HCT116 (cell line): Measurements from ENCODE around the gene MIEN1. TPM values are rescaled to one million over a fixed set of nuclear protein-coding genes. Genes with fewer than 3 reads are reported as not detected.

Experiments used
- ATAC-seq: fragments of 200-7000 bp; cut with Tn5 transposase; 2 replicates; pipeline ENCODE4 v1.9.1; 2020; ENCODE audit warnings: mild to moderate bottlenecking, moderate library complexity
- BruUV-seq: library from RNA; stranded (reverse); fragments of 400-500 nt; replicated peaks from 2 replicates; lab custom pipeline; 2021; lab: Mats Ljungman, UMichigan
- CTCF ChIA-PET: fragments of 300-600 bp; sonication (Branson Sonifier 250); formaldehyde crosslinking; loops from one replicate; lab custom pipeline; 2021; ENCODE audit warnings: antibody characterized with exemption; lab: Charles Lee
- POLR2A ChIA-PET: fragments of 300-600, 350-600 bp; sonication (Branson Sonifier 250); formaldehyde crosslinking; loops from one replicate; lab custom pipeline; 2021; ENCODE audit warnings: antibody characterized with exemption; lab: Charles Lee
- RAD21 ChIA-PET, 2 experiments: fragments of 300-600 bp; sonication (Branson Sonifier 250); formaldehyde crosslinking; loops; one replicate each; lab custom pipeline; 2023; ENCODE audit warnings: low total read pairs in 2 of 2; ENCODE audit not compliant: uncharacterized antibody in 2 of 2, unreplicated experiment in 2 of 2, low non-redundant PET in 1 of 2; lab: Charles Lee
- DNase-seq: peaks from one replicate; pipeline ENCODE4 v3.0.0-alpha.2; 2010; ENCODE audit warnings: low read depth, low spot score
- H2AFZ ChIP-seq: fragments of 200-600 bp; shearing (Covaris generic), sonication (generic); 2 replicates; pipeline ENCODE4 v1.6.1; 2017; ENCODE audit warnings: low read depth, mixed run types, mixed read lengths, antibody characterized with exemption, low read length; ENCODE audit not compliant: poor library complexity, severe bottlenecking
- H3K27ac ChIP-seq: 2 replicates; pipeline ENCODE4 v1.5.1; 2012; ENCODE audit warnings: low read depth, low read length
- H3K27me3 ChIP-seq: fragments of 200-600 bp; sonication (generic); 2 replicates; pipeline ENCODE4 v1.6.1; 2016; ENCODE audit warnings: mixed run types, low read length, mixed read lengths; ENCODE audit not compliant: insufficient read depth
- H3K36me3 ChIP-seq, 2 experiments: fragments of 200-500 bp in 1 of 2; fragments of 200-600 bp in 1 of 2; sonication (Bioruptor generic) in 1 of 2; sonication (generic) in 1 of 2; 2 replicates each; pipeline versions ENCODE4 v1.5.1 to v1.6.1; 2014 to 2016; ENCODE audit warnings: low read length in 2 of 2, inconsistent platforms in 1 of 2, mixed read lengths in 1 of 2, mixed run types in 1 of 2; ENCODE audit not compliant: insufficient read depth in 2 of 2, control insufficient read depth in 1 of 2
- H3K4me1 ChIP-seq, 2 experiments: fragments of 200-600 bp in 1 of 2; sonication (generic) in 1 of 2; 2 replicates each; pipeline versions ENCODE4 v1.5.1 to v1.6.1; 2012 to 2017; ENCODE audit warnings: low read length in 2 of 2, inconsistent platforms in 1 of 2, mild to moderate bottlenecking in 1 of 2, mixed read lengths in 1 of 2, mixed run types in 1 of 2, moderate library complexity in 1 of 2; ENCODE audit not compliant: insufficient read depth in 2 of 2, control insufficient read depth in 1 of 2
- H3K4me2 ChIP-seq: fragments of 200-600 bp; sonication (generic); 2 replicates; pipeline ENCODE4 v1.6.1; 2017; ENCODE audit warnings: mixed run types, low read length, mixed read lengths
- H3K4me3 ChIP-seq, 2 experiments: fragments of 200-600 bp in 1 of 2; sonication (generic) in 1 of 2; replicated peaks in 1 of 2; 2 replicates each; pipeline ENCODE4 v1.5.1; 2011 to 2016; ENCODE audit warnings: low read length in 2 of 2, control low read depth in 1 of 2, low read depth in 1 of 2, mild to moderate bottlenecking in 1 of 2, mixed read lengths in 1 of 2, mixed run types in 1 of 2
- H3K79me2 ChIP-seq: fragments of 200-600 bp; sonication (generic); 2 replicates; pipeline ENCODE4 v1.6.1; 2017; ENCODE audit warnings: mild to moderate bottlenecking, mixed run types, low read length, moderate library complexity, mixed read lengths; ENCODE audit not compliant: insufficient read depth
- H3K9ac ChIP-seq: fragments of 200-600 bp; sonication (generic); 2 replicates; pipeline ENCODE4 v1.6.1; 2016; ENCODE audit warnings: low read length, mixed read lengths
- H3K9me2 ChIP-seq: fragments of 200-600 bp; sonication (generic), shearing (Covaris generic); 2 replicates; pipeline ENCODE4 v1.6.1; 2017; ENCODE audit warnings: mixed run types, mild to moderate bottlenecking, moderate library complexity; ENCODE audit not compliant: insufficient read depth
- H3K9me3 ChIP-seq, 2 experiments: fragments of 200-500 bp in 1 of 2; fragments of 200-600 bp in 1 of 2; sonication (Bioruptor generic) in 1 of 2; sonication (generic) in 1 of 2; 2 replicates each; pipeline ENCODE4 v1.6.1; 2014 to 2017; ENCODE audit warnings: low read length in 2 of 2, mixed read lengths in 2 of 2, inconsistent platforms in 1 of 2, low read depth in 1 of 2, mild to moderate bottlenecking in 1 of 2, mixed run types in 1 of 2, moderate library complexity in 1 of 2; ENCODE audit not compliant: control insufficient read depth in 1 of 2, insufficient read depth in 1 of 2
- H4K20me1 ChIP-seq: fragments of 200-600 bp; sonication (generic), shearing (Covaris generic); 2 replicates; pipeline ENCODE4 v1.6.1; 2017; ENCODE audit warnings: mixed run types, mild to moderate bottlenecking, moderate library complexity; ENCODE audit not compliant: insufficient read depth
- ATF3 ChIP-seq: IDR thresholded peaks from 2 replicates; pipeline ENCODE4 v1.6.1; 2012
- CBX3 ChIP-seq: IDR thresholded peaks from 2 replicates; pipeline ENCODE4 v1.6.1; 2012; ENCODE audit warnings: low read depth
- CTCF ChIP-seq, 3 experiments: fragments of 200-600 bp in 1 of 3; sonication (generic) in 1 of 3; IDR thresholded peaks in 2 of 3; conservative IDR thresholded peaks in 1 of 3; 2 replicates each; pipeline ENCODE4 v1.5.1; 2012 to 2017; ENCODE audit warnings: low read depth in 2 of 3, low read length in 2 of 3, antibody characterized with exemption in 1 of 3, borderline replicate concordance in 1 of 3, control low read depth in 1 of 3, mild to moderate bottlenecking in 1 of 3, mixed read lengths in 1 of 3, mixed run types in 1 of 3, moderate library complexity in 1 of 3; ENCODE audit not compliant: insufficient read depth in 1 of 3
- EGR1 ChIP-seq: IDR thresholded peaks from 2 replicates; pipeline ENCODE4 v1.6.1; 2012; ENCODE audit warnings: low read depth
- ELF1 ChIP-seq: IDR thresholded peaks from 2 replicates; pipeline ENCODE4 v1.6.1; 2012; ENCODE audit warnings: low read depth, borderline replicate concordance
- FOSL1 ChIP-seq: IDR thresholded peaks from 2 replicates; pipeline ENCODE4 v1.6.1; 2012; ENCODE audit warnings: low read depth
- JUND ChIP-seq: IDR thresholded peaks from 2 replicates; pipeline ENCODE4 v1.6.1; 2012
- MAX ChIP-seq: IDR thresholded peaks from 2 replicates; pipeline ENCODE4 v1.6.1; 2012
- POLR2A ChIP-seq: IDR thresholded peaks from 2 replicates; pipeline ENCODE4 v1.7.0; 2011; ENCODE audit warnings: borderline replicate concordance; ENCODE audit not compliant: insufficient read depth, insufficient read length; ENCODE audit errors: extremely low read depth
- POLR2AphosphoS5 ChIP-seq: IDR thresholded peaks from 2 replicates; pipeline ENCODE4 v1.6.1; 2011; ENCODE audit warnings: mild to moderate bottlenecking, low read depth, low read length, moderate library complexity
- RAD21 ChIP-seq: IDR thresholded peaks from 2 replicates; pipeline ENCODE4 v1.6.1; 2012; ENCODE audit warnings: low read depth, mild to moderate bottlenecking
- SIN3A ChIP-seq: IDR thresholded peaks from 2 replicates; pipeline ENCODE4 v1.6.1; 2012; ENCODE audit warnings: low read depth
- SP1 ChIP-seq: IDR thresholded peaks from 2 replicates; pipeline ENCODE4 v1.6.1; 2012; ENCODE audit warnings: low read depth
- TCF7L2 ChIP-seq: IDR thresholded peaks from 2 replicates; pipeline ENCODE4 v1.7.0; 2011; ENCODE audit warnings: borderline replicate concordance, inconsistent platforms; ENCODE audit not compliant: insufficient read depth, insufficient read length; ENCODE audit errors: extremely low read depth
- ZBTB33 ChIP-seq: IDR thresholded peaks from 2 replicates; pipeline ENCODE4 v1.6.1; 2011; ENCODE audit warnings: mild to moderate bottlenecking, low read length, moderate library complexity; ENCODE audit not compliant: insufficient replicate concordance; ENCODE audit errors: extremely low read depth
- ZNF274 ChIP-seq: fragments of 200-500 bp; sonication (Bioruptor generic); IDR thresholded peaks from 2 replicates; pipeline ENCODE4 v1.6.1; 2014; ENCODE audit warnings: mild to moderate bottlenecking, low read depth, low read length, inconsistent platforms
- intact Hi-C: fragments of 100-400 bp; cut with micrococcal nuclease; formaldehyde crosslinking; loops from 2 replicates; pipeline ENCODE4 v1.10.0; 2022
- total RNA-seq: library from RNA; stranded (reverse); gene quantifications from one replicate; pipeline ENCODE4 v1.2.1, GENCODE V29; 2021; ENCODE audit not compliant: unreplicated experiment

The MIEN1 gene
- total RNA-seq, 1 experiment from 2014 or later = 73.9 TPM

GRCh38 chr17:39696731-39697130, 33.6 kb downstream of the MIEN1 start:
- H3K4me3 ChIP-seq = no peak overlapping the region
- no peak for DNase-seq
- H4K20me1 ChIP-seq = no peaks in the 10 kb centered on the region
- TF ChIP-seq CBX3 (no peak), EGR1 (no peak), POLR2A (no peak), ZNF274 (no peak), MAX (no peak), FOSL1 (no peak), CTCF (IDR thresholded peaks at IDR 0.05 in 2 of 3, conservative IDR thresholded peaks at IDR 0.05 in 1 of 3; ENCODE audit: borderline replicate concordance in 1 of 3, insufficient read depth in 1 of 3, low read depth in 2 of 3, low read length in 2 of 3) (no peak), ZBTB33 (no peak), JUND (no peak), ELF1 (no peak), ATF3 (no peak), TCF7L2 (no peak), RAD21 (no peak), SIN3A (no peak), SP1 (no peak), POLR2AphosphoS5 (no peak)
- peaks cover 15 to 24% of the 10 kb centered on the region in 2 experiments; a peak in 3 of 4 replicates for H3K4me1 ChIP-seq
- ChIA-PET RAD21 (no interaction called here), CTCF (no interaction called here), POLR2A (interaction anchor here (2.7 kb wide), 1 partner anchor 9 kb away, joined by 7 read pairs; the partner anchor contains the start of gene PGAP3)
- H3K9me3 ChIP-seq = no peaks in the 10 kb centered on the region
- no TSS peak for BruUV-seq
- no peaks in the 10 kb centered on the region for H3K27me3 ChIP-seq
- H3K79me2 ChIP-seq = peaks cover 18% of the 10 kb centered on the region
- H3K9me2 ChIP-seq = no peaks in the 10 kb centered on the region
- no peaks in the 10 kb centered on the region for H3K36me3 ChIP-seq
- no peak overlapping the region for H2AFZ ChIP-seq
- ATAC-seq = no peak
- H3K27ac ChIP-seq = no peak overlapping the region
- intact Hi-C loops = no loop called here
- no peak overlapping the region for H3K9ac ChIP-seq
- no peak overlapping the region for H3K4me2 ChIP-seq
